Measurements from ENCODE around the gene WDR72.

Gene WDR72

GRCh38 chr15:53536479-53537120 is 222.9 kb downstream of the WDR72 start:
- no peak for DNase-seq (ENCODE audit: low read depth in 3 of 3, low spot score in 1 of 3)

GRCh38 chr15:53535886-53536285 is 223.6 kb downstream of the WDR72 start:
- no peak for DNase-seq (ENCODE audit: low read depth in 3 of 3, low spot score in 1 of 3)

DNA sequence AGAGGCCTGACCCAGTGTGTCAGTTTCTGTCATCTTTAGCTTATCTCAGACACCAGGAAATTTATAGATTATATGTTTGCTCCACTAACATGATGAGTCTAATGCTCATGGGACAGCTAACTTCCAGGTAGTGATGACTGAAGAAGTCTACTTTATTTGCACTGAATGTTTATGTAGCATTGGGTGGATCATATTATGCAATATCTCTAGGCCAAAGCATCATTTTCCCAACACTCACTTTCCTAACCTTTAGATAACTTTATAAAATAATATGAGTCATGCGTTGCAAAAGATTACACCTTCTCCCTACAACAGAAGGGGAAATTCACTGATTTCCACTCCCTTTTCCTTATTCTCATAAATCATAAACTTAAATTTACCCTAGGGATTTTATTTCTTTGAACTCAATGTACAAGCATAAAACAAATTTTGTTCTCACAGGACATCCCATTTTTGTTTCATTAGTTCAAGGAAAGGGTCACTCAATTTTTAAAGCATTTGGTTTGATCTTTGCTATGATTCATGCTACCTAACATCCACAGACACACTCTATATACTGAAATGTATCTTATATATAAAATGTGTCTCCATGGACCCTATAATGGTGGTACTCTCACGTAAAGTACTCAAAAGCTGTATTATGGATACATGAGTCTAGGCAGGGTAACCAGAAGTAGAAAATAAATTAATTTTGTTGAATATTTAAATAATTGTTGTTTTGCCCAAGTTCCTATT is 225.2 kb downstream of the WDR72 start:
- no peak for DNase-seq (ENCODE audit: low read depth in 3 of 3, low spot score in 1 of 3)

- DNase-seq (ENCODE audit: low read depth in 3 of 3, low spot score in 1 of 3) = no peak
These were observed 228.7 kb downstream of the WDR72 start for GRCh38 chr15:53530761-53531160.

- no peak for DNase-seq (ENCODE audit: low read depth in 3 of 3, low spot score in 1 of 3)
These were observed 231.5 kb downstream of the WDR72 start for GRCh38 chr15:53527996-53528395.

DNA sequence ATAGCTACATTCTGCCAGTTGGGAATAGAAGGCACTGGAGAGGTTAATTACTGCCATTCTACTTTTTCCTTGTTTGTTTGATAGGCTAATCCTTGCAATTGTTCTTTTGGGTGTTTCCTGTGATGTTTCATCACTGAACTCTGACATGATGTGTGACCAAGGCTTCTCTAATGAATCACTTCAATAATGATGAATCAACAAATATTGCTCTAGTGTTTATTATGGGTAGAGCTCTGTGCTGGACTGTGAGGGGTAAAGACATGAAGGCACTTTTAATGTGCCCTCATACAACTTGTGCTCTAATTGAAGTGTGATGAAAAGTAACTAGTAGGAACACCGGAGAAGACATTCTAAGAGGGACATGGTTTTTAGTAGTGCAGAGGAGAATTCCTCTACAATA is 233.6 kb downstream of the WDR72 start:
- DNase-seq (ENCODE audit: low read depth in 3 of 3, low spot score in 1 of 3) = no peak

DNA sequence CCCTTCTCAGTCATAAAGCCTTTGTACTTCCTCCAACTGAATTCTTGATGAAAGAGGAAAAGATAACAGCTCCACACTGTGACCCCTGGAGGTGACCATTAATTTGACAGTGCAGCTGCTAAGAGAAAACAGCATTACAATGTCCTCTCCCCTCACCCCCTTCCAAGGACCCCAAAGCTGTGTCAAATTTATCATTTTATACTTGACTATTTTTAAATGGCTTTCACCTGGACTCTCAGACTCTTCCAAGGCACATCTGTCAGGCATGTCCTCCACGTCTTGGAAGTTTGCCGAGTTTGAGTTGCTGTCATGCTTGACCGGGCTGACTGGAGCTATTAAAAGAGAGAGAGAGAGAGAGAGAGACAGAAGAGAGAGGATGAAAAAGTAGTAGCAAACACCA is 236.5 kb downstream of the WDR72 start:
- no peak for DNase-seq (ENCODE audit: low read depth in 3 of 3, low spot score in 1 of 3)

DNA sequence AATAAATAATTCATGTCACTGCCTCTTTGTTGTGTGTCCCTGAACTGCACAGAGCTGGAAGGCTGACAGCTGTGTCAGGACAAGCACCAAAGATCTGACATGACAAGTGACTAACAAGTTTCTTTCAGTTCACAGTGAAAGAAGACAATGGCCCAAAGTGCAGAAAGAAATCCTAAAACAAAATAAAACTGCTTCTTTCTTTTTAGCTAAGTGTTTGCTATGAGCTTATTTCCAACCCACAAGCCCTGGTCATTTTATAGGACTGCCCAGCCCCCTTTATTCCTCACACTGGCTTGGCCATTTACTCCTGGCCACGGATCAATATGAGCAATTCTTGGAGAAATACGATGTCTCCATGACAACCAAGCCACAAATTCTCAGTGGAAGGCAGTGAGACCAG is 238.5 kb downstream of the WDR72 start:
- no peak for DNase-seq (ENCODE audit: low read depth in 3 of 3, low spot score in 1 of 3)

DNA sequence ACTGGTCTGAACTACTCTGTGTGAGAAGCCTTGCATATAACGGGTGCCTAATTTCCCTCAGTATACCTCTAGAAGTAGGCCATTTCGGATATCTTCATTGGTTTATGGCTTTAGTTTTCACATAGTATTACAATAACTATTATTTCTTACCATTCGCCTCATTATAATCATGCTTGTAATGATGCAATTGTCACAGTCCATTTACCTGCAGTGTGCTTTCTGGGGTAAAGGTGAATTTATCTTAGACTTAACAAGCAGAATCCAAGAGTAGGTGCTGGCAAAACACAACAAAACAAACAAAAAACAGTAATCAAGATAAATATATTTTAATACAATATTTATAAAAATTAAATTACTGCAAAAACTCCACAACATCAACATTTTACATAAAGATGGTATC is 246.0 kb downstream of the WDR72 start:
- DNase-seq (ENCODE audit: low read depth in 3 of 3, low spot score in 1 of 3) = no peak

DNA sequence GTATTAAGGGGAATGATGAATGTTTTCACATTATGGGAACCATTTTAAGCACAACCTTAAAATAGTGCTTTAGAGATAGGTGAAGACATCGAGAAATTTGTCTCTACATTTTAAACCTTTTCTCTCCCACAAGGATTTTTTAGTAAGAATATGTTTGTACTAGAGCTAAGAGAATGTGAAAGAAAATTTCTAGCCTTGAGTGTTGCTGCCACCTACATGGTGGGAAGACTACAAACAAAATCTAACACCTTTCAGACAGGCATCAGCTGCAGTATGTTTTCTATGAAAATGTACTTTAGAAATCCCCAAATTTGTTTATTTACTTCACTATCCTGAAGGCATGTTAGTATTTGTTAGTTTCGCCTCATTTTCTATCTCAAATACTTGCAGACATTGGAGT is 247.4 kb downstream of the WDR72 start:
- DNase-seq (ENCODE audit: low read depth in 3 of 3, low spot score in 1 of 3) = no peak

DNA sequence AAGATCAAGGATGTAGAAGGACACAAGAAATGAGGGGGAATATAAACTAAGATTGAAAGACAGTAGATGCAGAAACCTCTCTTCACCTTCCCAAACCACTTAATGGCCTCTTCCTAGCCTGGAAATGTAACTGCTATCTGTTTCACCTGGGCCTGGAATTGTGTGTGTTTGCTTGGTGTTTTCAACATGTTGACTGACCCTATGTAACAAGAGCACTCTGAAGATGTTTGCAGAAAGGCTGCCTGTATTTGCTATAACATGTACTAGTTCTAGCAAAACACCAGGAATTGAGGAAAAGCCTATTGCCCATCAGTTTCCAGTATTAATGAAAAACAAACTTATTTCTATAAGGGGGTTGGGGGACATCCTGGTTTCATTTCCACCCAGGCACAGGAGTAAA is 248.3 kb downstream of the WDR72 start:
- DNase-seq (ENCODE audit: low read depth in 3 of 3, low spot score in 1 of 3) = no peak

- DNase-seq (ENCODE audit: low read depth in 3 of 3, low spot score in 1 of 3) = no peak
These were observed 253.1 kb downstream of the WDR72 start for GRCh38 chr15:53506370-53506769.

DNA sequence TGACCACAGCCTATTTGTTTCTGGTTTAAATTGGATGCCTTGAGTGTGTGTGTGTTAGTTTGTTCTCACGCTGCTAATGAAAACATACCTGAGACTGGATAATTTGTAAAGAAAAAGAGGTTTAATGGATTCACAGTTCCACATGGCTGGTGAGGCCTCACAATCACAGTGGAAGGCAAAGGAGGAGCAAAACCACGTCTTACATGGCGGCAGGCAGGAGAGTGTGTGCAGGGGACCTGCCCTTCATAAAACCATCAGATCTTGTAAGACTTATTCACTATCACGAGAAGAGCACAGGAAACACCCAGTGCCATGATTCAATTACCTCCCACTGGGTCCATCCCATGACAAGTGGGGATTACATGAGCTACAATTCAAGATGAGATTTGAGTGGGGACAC is 260.5 kb downstream of the WDR72 start:
- no peak for DNase-seq (ENCODE audit: low read depth in 3 of 3, low spot score in 1 of 3)

GRCh38 chr15:53490341-53490740 is 269.1 kb downstream of the WDR72 start:
- no peak for DNase-seq (ENCODE audit: low read depth in 3 of 3, low spot score in 1 of 3)

GRCh38 chr15:53482055-53482454 is 277.4 kb downstream of the WDR72 start:
- DNase-seq (ENCODE audit: low read depth in 3 of 3, low spot score in 1 of 3) = no peak

GRCh38 chr15:53477981-53478766 is 281.3 kb downstream of the WDR72 start:
- DNase-seq (ENCODE audit: low read depth in 3 of 3, low spot score in 1 of 3) = no peak

GRCh38 chr15:53473886-53474285 is 285.6 kb downstream of the WDR72 start:
- no peak for DNase-seq (ENCODE audit: low read depth in 3 of 3, low spot score in 1 of 3)

GRCh38 chr15:53473435-53473834 is 286.0 kb downstream of the WDR72 start:
- no peak for DNase-seq (ENCODE audit: low read depth in 3 of 3, low spot score in 1 of 3)

DNA sequence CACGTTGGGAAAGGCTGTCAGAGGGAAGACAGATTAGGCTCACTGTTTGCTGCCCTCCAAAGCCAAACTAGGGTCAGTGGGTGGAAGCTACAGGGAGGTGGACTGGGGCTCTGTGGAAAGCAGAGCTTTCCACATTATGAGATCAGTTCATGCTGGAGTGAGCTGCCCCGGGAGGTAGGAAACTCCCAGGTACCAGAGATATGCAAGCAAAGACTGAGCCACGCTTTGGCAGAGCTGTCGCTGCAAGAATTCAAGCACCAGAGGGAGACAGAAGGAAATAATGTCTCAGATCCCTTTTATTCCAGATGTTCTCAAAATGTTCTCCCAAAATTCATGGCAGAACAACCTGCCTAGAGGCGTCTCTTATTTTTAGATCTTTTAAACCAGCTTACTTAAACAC is 286.6 kb downstream of the WDR72 start:
- no peak for DNase-seq (ENCODE audit: low read depth in 3 of 3, low spot score in 1 of 3)

DNA sequence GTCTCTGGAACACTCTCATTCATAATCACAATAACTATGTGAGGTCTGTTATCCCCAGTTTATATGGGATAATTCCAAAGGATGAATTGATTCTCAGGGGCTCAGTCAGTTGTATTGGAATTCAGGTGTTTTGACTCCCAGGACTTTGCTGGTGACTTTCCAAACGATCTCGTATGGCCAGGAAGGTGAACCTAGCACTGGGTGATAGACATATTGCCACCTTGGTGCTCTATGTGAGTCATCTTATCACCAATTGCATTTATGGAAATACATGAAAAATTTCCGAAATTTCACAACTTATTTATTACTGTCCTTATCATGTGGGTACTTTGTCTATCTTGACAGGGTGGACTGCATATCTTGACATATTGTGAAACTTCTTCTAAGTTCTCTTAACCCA is 287.3 kb downstream of the WDR72 start:
- no peak for DNase-seq (ENCODE audit: low read depth in 3 of 3, low spot score in 1 of 3)

GRCh38 chr15:53470743-53471142 is 288.7 kb downstream of the WDR72 start:
- no peak for DNase-seq (ENCODE audit: low read depth in 3 of 3, low spot score in 1 of 3)

DNA sequence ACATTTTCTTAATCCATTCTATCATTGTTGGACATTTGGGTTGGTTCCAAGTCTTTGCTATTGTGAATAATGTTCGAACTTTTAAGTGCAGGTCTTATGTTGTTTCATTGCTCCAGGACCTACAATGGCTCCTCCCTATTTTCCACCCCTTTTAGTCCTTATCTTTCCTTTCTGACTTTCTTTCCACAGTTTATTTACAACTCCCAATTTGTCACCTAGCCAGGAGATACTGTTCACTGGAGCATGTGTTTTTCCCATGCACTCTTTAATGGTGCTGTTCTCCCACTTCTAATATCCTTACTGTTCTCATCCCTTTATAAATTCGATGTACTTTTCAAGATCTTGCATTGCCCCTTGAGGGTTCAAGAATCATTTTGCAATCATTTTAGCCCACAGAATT is 290.0 kb downstream of the WDR72 start:
- DNase-seq (ENCODE audit: low read depth in 3 of 3, low spot score in 1 of 3) = no peak
